HG03045 (cell line): ENCODE results near the gene CLN6.
"Not testable (repeated sequence)": the region's sequence is repeated elsewhere in the genome, so short reads cannot be mapped to it uniquely, and the experiment has no call there.

Experiments used
- ATAC-seq: cut with Tn5 transposase; IDR thresholded peaks from one replicate; pipeline ENCODE4 v1.9.1; 2021; ENCODE audit warnings: mild to moderate bottlenecking, moderate library complexity; ENCODE audit not compliant: unreplicated experiment

Gene CLN6

DNA sequence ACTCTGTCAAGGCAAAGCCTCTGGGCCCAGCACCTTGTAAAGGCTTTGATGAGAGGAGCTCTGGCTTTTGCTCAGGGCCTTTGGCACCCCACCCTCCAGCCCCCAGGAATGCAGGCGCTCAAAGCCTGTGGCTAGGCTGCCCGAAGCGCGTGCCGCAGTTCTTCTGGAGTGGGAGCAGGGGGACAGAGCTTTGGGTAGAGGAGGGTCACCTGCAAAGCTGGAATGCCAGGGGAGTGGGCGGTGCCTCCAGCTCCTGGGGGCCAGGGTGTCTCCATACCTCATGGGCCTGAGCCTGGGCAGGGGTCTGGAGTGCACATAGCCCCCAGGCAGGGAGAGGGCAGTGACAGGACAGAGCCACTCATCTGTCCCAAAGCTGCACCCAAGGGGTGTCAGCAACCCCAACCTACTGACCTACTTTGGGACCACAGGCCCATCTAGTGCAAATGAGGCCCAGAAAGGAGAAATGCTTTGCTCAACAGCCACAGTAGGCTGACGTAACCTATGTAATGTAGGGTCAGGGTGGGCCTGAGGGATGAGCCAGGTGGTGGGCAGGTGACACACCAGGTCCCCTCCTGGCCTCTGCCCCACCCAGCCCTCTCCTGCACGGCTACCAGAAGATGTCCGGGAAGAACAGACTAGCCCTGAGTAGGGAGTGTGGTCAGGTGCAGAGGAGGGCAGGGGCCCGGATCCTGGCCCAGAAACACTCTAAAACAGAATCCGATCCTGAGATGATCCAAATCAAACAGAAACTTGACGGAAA lies 22.2 kb downstream of the CLN6 start:
- ATAC-seq = no peak

DNA sequence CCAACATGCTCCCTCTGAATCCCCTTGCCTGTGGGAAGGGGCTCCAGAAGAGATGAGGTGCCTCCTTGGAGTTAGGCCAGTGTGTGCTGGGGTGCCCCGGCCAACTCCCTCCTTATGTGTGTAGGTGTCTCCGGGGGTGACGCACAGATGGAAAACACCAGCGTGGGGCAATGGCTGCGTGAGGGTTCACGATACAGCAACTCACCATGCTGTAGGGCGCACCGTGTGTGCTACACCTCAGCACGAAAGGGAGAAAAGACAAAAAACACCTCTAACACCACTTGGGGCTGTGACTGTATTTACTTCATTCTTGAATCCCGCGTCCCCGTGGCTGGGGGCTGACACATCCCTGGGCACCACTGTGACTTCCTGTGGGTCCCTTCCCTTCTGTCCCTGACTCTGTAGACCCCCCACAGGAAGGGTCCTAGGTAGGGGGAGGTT lies 22.8 kb downstream of the CLN6 start:
- no peak for ATAC-seq

DNA sequence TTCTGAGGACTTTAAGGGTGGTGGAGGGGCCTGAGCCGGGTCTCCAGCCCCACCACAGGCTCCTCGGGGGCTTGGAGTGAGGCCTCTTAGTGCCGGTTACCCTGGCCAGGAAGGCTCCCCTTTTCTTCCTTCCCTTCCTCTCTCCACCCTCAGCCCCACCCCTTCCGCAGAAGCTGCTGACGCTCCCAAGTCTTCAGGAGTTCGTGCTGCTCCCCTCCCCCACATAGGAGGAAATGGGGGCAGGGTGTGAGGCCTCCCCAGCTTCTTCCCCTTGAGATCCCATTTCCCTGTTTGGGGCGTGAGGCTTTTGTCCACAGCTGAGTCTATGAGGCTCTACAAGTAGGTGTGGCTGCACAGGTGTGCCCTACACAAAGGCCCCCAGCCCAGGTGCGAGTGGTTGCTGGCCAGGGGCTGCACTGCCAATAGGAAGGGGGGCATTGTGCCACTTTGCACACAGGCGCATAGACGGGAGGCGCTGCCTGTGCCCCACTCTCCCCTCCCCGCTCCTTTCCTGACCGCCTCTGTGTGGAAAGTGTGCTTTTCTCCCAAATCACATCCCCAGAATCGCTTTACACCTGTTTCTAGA lies 23.5 kb downstream of the CLN6 start:
- ATAC-seq = no peak

DNA sequence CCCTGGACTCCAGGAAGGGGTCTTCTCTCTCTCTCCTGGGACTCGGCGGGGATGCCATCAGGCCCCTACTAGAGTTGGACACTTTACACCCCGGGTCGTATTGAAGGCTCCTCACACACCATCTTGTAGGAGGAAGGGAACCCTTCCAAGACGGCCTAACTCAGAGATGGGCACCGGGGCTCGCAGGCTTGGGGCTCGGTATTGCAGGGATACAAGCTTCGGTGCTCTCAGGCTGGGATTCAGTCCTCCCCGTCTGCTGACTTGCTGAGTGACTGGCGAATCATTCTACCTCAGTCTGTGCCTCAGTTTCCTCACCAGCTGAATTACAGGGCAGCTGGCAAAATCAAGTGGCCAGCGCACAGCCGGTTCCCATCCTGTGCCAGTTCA lies 24.0 kb downstream of the CLN6 start:
- ATAC-seq = no peak

DNA sequence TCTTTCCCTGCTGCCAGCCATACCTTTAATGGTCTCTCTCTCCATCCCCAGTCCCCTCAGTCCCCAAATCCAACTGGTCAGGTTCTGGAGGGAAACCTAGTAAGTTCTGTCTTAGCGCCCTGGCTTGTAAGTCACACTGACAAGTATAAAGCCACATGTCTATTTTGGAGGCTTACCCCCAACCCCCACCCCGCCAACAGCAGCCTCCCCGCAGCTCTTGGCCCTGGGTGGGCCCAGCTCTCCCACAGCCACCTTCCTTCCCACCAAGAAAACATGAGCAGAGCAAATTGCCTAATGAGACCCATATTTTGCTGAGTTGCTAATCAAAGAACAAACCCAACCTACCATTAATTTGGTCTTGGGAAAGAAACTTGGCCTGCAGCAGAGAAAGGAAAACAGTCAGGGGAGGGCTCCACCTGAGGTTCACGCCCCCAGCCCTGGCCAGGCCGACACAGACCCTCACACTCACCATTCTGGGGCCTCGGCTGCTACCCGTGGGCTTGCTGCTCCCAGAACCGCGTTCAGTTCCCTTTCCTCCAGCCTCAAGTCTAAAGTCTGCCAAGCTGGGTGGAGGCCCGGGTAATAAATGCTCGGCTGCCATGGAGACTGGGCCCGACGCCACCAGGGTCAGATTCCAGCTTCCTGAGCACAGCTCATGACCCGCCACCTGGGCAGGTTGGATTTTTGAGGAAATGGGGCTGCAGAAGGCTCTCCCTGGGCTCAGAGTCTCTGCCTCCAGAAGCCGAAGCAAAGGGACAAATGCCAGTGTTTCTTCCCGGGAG lies 24.6 kb downstream of the CLN6 start, which contains the start of gene CALML4:
TSS of gene CALML4 (minus strand) at position 557 of the 782 bp plus-strand sequence. CDS start at position 472, 85 bp downstream.
- no peak for ATAC-seq

DNA sequence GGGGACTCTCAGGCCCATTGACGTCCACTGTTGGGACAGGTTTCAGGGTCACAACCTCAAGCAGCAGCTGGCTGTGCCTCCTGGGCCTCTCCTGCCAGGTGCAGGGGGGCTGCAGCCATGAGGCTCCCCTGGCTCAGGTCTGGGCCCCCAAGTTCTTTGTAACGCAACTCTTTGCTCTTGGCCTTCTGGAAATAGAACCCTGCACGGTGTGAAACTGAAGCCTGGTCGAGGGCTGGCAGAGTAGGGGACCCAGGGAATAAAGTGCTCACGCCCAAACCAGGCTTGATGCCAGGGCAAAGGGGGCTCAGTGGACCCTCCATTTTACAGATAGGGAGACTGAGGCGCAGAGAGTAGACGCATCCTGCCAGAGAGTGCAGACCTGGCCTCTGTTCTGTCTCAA lies 25.2 kb downstream of the CLN6 start:
- ATAC-seq = no peak

DNA sequence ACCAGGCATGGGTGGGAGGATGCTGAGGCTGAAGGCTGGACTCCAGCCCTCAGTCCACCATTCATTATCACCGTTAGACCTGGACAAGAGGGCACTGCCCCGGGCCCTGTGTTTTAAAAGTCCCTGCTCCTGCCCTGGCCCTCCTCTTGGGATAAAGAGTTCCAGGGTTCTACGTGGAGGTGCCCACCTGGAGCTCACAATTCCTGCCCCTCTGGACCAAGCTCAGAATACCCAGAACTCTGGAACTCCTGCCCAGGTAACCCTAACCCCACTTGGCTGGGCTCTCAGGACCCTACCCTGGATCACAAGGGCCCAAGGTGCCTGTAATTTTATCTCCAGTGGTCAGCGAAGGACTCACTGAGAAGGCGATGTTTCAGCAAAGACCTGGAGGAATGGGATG lies 25.6 kb downstream of the CLN6 start:
- no peak for ATAC-seq

DNA sequence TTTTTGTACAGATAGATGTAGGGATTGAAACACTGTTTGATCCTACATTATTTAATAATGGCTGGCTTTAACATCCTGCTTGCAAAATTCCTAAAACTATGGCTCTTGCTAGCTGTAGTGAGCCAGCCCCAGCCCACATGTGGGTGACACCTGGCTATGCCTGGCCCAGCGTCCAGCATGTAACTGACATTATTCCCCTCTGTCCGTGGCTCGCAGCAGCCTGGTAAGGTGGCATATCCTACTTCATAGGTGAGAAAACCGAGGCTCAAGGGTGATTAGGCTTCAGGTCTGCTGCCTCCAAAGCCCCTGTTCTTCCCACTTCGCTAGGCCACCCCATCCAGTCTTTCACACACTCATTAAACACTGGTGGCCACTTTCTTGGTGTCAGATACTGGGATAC lies 26.0 kb downstream of the CLN6 start:
- ATAC-seq = no peak

DNA sequence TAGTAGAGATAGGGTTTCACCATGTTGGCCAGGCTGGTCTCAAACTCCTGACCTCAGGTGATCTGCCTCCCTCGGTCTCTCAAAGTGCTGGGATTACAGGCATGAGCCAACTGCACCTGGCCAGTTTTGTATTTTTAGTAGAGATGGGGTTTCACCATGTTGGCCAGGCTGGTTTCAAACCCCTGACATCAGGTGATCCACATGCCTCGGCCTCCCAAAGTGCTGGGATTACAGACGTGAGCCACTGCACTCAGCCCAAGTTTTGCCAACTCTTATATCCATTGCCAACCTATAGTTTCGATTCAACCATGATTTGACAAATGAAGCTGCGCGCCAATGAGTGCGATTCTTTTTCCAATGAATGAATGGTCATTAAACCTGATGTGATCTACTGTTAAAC lies 26.5 kb downstream of the CLN6 start:
- ATAC-seq = not testable (repeated sequence)

DNA sequence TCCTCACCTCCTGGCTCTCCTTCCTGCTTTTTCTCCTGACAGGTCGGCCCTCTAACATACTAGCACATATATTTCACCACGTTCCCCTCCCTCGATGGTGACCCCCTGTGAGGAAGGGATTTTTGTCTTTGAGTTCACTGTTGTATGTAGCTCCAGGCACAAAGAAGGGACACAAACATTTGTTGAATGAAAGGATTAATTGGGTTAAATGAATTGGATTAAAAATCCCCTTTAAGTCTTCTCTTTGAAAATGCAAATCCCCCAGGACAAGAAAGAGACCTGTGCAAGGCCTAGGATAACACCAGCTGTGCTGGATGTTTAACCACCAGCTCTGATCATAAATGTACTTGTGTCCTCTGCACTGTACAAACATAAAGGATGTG lies 27.7 kb downstream of the CLN6 start:
- ATAC-seq = no peak

DNA sequence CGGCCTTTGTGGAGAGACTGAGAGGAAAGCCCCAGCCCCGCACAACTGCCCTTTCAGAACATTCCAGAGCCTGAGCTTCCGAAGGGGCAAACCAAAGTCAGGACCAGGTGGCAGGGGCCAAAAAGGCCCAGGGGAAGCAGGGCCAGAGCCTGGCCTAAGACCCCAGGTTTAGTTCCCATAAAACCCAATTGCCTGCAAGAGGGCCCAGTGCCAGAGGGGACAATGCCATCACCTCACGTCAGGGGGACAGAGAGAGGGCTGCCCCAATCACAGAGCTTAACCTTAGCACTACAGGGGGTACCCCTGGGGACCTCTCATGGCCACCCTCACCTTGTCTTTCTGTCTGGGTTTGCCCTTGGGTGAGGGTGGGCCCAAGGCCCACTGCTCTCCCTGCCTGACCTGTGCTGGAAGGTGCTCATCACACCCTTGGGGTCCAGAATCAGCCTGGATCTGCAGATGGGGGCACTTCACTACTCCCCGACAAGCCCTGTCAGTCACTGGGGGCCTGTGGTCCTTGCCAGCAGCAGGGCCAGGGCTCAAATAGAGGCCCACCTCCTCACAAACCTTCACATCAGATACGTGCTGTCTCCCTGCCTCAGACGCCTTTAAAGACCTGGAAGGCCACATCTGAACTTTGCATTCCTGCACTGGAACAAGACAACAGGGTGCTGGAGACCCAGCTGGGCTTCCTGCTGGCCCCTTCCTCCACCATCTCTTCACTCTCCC lies 28.2 kb downstream of the CLN6 start:
- no peak for ATAC-seq

DNA sequence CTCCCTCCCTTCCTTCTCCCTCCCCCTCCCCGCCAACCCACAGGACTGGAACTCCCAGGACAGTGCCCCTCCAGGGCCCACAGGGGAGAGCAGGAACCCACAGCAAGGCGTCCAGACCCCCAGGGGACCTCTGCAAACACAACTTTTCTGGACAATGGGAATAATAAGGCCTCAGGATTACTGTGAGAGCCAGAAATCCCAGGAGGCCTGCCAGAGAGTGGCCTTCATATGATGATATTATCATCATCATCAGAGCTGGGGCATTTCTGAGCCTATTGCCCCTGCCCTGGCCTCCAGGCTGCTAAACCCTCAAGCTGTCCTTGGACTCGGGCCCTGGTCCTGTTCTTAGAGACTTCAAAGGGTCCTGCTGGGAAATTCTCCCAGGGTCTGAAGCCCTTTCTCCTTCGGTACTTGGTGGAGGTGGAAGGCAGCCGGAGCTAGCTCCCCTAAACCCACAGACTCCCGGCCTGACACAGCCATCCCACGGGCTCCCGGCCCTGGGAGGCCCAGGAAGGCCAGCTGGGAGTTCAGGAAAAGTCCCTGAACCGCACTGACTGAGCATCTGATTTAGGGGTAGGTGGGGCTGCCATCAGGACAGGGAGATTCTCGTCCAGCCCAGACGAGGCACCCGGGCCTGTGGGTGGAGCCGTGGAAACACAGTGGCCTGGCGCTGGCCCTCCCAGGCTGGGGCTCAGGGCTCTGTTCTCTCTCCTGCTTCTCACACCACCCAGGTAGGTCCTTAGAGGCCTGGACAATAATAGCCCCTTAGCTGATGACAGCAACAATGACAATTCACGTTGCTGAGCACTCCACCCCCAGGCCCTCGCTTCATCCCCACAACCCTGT lies 29.3 kb downstream of the CLN6 start:
- no peak for ATAC-seq

DNA sequence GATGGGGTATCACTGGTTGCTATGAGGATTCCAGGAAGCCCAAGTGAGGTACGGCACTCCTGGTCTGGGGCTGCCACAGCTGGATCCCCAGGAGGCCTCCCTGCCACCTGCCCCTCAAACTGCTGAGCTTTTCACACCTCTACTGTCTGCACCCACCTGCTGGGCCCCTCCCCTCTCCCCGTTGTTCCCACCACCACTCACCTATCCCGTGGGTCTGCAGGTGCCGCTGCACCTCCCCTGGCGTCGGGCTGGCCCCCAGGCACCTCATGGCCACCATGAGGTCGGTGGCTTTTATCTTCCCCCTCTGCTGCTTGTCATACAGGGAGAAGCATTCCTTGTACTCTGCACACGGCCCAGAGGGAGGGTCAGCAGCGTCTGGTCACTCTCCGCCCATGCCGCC lies 30.2 kb downstream of the CLN6 start:
- ATAC-seq = no peak

DNA sequence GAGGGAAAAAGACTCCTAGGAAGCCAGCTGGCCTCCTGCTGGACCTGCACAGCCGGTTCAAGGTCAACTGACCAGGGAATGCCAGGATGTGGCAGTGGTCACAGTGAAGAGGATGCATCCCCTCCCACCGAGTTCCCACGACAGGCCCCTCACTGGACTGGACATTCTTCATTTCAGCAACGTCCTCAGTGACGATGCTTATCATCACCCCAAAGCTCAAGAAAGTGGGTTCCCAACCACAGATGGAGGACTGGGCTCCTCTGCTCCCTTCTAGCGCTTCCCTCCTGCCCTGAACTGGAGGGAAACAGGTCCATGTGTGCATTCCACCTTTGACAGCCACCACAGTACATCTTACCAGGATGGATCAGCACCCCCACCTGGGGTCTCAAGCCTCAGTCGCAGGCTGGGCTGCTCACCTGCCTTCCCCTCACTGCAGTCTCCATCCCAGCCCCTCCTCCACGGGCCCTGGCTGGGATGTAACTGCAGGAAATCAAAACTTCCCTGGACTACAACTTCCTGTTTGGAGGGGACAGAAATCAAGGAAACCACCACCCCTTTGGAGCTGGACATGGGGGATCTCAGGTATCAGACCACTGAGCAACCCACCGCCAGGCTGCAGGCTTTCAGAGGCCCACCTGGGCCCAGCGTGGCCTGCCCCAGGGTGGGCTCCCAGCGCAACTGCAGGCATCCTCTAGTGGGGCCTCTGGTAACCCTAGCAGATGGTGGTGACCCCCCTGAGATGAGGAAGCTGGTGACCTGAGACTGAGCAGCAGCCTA lies 31.7 kb downstream of the CLN6 start:
- no peak for ATAC-seq

DNA sequence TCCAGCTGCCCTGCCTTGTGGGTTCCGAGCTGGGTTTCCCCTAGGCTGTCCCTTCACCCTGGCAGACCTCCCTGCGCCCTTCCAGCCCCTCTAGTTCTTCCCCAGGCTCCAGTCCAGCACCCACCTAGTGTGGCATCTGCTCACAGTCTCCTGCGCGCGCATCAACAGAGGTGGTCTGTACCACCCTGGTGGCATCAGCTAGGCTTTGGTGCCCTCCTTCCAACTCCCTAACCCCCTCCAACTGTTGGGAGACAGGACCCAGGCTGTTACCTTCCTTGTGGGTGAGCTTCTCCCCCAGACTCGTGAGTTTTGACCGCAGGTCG lies 32.4 kb downstream of the CLN6 start:
- ATAC-seq = no peak

DNA sequence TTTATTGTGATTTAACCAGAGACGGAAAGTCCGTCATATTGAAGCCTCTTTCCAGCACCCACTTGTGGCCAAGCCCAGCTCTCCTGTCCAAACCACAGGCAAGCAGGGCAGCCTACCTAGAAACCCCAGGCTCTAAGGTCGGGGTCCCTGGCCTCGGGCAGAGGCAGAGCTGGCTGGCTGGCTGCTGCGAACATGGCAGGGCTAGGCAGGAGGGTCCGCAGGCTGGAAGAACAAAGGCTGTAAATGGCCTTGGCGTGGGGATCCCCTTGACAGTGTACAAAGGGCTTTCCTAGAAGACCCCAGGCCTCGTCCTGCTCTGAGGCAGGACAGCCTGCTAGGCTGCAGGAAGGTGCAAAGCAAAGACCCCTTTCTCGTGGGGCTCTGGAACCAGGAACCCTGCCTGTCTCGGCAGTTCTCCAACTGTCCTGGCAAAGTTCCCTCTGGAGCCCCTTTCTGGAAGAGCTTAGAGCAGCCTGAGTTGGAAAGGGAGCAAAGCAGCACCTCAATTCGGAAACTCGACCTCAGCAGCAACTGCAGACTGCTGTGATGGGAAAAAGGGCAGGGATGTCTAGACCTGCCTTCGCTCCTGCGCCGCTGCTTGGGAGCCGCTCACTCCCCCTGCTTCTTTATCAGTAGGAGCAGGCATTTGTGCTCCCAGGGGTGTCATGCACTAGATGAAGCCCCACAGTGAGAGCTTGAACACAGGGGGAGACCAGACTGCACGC lies 32.9 kb downstream of the CLN6 start:
- no peak for ATAC-seq

DNA sequence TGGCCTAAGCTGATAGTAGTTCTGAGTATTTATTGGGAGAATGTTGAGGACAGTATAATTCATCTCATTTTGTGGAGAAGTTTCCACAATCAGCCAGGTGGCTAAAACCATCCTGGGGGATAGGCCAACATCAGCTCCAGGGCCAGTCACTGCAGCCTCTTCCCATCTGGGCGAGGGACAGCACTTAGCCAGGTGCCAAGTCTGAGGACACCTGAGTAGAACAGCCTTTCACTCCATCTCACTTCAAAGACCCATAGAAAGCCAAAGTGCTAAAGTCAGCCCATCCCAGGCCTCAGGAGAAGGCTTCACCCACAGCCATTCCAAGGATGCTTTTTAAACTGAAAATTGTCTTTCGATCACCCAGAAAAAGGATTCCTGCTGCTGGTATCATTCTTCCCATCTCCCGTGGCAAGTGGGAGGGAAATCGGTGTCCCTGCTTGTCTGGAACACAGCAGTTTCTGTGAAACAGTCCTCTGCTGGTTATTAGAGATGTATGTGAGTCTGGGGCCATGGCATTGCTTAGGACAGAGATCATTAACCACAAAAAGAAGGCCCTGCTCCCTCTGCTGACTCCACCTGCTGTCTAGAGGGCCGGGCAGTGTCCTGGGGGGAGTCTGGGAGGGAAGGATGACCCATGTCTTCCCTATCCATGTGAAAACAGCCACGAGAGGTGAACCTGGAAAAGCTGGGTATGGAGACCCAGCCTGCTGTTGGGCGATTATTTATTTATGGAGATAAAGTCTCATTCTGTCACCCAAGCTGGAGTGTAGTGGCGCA lies 34.0 kb downstream of the CLN6 start:
- ATAC-seq = no peak

DNA sequence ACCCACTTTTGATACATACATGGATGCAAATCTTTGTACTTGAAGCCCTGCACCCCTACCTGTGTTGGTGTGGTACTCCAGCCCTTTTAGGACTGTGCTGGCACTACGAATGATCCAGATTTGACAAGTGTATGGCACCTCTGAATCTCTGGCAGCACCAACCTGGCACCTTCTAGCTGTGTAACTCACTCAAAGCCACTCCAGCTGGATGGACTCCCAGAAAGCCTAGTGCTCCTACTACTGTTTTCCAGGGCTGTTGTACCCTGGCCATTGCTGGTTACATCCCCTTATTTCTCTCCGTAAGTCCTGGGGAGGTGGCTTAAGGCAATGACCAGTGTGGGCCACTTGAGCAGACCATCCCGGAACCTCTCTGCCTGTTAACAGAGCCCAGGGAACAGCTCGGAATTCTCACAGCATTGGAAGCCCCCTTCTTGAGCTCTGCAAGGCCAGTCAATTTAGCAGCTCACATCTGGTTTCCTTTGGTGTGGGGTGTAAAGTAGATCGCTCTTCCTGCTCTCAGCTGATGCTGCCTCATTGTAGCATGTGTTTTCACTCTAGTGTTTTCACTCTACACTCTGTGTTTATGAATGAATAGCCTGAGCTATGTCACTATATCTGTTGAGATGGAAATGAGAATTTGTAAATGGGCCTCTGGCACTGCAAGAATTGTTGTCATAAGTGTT lies 36.6 kb downstream of the CLN6 start:
- no peak for ATAC-seq
